Measurements from ENCODE around the gene EIF4E1B.

DNA sequence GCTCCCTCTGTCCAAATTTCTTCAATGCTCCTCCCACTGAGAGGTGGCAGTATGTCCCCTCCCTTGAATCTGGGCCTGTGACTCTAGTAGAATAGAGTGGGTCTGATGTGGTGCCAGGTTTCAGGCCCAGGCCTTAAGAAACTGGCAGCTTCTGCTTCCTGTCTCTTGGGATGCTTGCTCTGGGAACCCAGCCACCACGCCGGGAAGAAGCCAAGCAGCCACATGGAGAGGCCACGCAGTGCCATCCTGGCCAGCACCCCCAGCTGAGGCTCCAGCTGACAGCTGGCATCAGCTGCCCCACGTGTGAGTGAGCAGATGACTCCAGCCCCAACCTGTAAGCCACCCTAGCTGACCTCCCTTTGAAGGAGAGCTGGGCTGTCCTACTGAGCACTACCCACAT, 9.5 kb downstream of the EIF4E1B start:
- no peak for TF ChIP-seq POLR2AphosphoS5 (IDR thresholded peaks at IDR 0.05; ENCODE audit: borderline replicate concordance, low read depth, low read length)
- no peak for TF ChIP-seq EZH2 (IDR thresholded peaks at IDR 0.05)

All from SK-N-MC (cell line).